Muscle of arm (tissue), 12 donors: ENCODE measurements around the gene SMIM29. TPM values are rescaled to one million over a fixed set of nuclear protein-coding genes. Genes with fewer than 3 reads are reported as not detected.
A peak's percentile ranks its signal among the peaks of the same experiment; 100 is the strongest.

Experiments used
- DNase-seq: peaks from one replicate; pipeline ENCODE4 v3.0.0-alpha.2; 2013
- polyA plus RNA-seq, 12 donors: library from polyadenylated mRNA; unstranded; fragments of 120-200 nt; gene quantifications; one replicate each; pipeline ENCODE4 v1.2.1, GENCODE V29; 2013; ENCODE audit not compliant: insufficient read length in 12 of 12

Gene SMIM29
- polyA plus RNA-seq, 12 donors = 5.7 to 20.9 (median 6.9) TPM; not detected in 1

DNA sequence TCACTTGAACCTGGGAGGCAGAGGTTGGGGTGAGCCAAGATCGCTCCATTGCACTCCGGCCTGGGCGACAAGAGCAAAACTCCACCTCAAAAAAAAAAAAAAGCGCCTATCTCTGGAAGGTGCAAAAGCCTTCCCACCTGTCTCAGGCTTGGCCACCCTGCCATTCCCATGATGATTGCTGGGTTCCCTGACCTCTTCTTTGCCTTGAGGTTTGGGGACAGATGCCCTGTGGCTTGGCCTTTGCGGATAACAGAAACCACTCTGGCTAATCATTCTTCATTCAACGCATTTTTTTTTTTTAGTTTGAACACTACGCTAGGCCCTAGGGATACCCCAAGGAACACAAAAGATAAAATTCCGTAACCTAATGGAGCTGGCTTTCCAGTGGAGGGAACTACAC, 18.9 kb downstream of the SMIM29 start:
- no peak for DNase-seq

DNA sequence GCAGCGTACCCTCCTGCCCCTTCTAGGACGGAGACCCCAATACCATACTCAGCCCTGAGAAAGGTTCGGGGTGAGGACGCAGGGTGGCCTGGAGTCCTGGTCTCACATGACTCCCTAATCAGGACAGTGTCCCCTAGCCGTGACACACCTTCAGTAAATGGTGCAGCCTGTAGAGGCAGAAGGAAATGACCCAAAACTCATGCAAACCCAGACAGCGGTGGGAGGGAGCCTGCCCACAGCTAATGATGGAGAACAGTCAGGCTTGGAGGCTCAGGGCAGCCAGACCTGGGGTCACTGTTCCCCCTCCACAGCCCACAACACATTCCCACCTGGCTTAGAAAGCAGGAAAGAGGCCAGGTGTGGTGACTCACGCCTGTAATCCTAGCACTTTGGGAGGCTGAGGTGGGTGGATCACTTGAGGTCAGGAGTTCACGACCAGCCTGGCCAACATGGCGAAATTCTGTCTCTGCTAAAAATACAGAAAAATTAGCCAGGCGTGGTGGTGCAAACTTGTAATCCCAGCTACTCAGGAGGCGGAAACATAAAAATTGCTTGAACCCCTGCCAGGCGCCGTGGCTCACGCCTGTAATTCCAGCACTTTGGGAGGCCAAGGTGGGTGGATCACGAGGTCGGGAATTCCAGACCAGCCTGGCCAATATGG, 20.9 kb downstream of the SMIM29 start:
- DNase-seq = no peak

DNA sequence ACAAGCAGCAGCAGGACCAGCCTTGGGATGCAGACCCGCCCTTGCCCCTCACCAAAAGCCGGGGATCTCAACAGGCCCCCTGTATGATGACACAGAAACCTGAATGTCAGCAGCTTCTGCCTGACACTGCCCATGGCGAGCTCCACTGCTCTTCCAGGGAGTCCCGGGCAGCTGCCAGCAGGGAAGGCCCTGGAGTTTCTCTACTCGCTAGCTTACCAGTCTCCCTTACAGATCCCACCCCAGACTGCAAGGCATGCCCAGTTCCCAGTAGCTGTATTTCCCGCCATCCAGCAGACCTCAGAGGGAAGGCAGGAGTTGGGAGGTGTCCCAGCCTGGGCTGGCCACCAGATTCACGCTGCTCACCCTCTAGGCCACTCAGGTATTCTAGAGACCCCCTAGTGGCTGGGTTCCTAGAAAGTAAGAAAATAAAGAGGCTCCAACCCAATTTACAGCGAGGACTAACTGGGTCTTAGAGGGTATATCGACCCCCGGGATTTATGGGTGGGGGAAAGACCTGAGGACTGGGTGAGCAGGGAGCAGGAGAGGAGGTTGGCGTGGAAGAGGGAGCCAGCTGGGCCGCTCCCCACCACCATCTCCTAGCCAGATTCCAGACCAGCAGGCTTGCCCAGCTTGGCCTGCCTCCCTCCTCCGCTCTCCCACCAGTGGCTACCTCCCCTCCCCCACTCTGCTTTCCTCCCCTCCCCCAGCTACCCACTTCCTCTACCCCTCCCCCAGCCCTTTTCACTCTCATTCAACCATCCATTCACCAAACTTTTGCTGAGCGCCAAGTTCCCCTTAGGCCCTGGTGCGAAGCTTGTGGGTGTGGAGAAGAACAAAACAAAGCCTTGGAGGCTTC, 21.8 kb downstream of the SMIM29 start:
- no peak for DNase-seq

DNA sequence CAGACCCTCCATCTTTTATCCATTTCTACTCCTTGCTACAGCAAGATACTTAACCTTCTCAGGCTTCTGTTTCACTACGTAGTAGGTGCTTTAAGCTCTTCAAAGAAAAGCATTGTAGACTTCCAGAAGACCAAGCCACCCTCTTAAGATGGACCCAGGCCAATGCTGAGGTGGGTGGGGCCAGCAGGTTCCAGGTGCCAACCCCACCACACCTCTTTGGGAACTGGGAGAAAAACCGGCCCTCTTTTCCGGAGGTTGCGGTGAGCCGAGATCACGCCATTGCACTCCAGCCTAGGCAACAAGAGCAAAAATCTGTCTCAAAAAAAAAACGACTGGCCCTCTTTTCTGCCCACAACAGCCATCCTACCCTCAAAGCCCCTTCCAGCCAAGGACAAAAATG, 22.7 kb downstream of the SMIM29 start:
- DNase-seq = no peak

DNA sequence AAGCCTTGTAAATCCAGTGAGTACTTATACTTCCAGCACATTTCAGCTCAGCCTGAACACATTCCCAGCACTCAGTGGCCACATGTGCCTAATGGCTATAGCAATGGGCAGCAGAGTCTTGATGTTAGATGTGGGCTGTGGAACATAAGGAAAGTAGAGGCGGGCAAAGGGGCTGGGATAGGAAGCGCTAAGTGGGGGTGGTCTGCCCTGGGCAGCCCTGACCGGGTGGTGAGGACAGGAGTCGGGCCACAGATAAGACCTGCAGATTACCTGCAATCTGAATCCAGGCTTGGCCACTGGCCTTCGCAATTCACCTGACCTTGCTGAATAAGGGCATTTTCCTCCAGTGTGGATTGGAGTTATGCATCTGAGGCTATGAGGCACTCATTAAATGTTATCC, 23.3 kb downstream of the SMIM29 start:
- no peak for DNase-seq

DNA sequence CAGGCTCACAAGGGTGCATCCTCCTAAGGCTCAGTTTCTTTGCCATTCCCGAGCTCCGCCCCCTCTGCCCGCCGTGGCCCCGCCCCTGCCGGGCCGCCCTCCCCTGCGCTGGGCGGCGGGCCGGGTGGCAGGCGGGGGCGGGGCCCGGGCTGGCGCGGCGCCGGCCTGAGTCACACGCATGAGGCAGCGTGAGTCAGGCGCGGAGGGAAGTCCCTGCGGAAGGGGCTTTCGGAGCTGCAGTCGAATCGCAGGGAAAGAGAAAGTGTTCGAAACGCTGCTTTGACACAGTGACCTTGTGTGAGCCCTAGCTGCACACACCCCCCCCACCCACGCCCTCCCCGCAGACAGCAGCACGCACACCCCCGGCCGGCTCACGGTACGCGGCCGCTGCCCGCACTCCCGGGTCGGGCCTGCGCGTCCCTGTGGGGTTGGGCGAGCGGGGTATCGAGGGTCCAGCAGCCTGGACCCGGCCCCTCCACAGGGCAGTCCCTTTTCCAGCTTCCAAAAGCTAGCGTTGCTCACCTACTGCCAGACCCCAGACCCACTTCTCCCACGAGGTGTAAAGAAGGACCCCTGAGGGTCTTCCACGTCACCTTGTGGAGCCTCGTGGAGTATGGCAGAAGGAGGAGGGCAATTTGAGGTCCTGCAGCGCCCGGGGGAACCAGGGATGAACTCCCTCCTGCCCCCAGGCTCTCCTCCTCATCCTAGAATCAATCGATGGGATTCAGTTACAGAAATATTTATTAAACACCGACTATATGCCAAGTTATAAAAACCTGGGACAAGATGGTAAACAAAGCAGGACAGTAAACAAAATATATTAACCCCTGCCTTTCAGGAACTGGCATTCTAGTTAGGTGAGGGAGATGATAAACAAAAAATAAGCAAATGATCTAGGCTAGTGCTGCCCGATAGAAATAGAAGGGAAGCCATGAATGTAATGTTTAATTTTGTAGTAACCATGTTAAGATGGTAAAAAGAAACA, 24.6 kb downstream of the SMIM29 start:
- DNase-seq = peak; percentile 80

DNA sequence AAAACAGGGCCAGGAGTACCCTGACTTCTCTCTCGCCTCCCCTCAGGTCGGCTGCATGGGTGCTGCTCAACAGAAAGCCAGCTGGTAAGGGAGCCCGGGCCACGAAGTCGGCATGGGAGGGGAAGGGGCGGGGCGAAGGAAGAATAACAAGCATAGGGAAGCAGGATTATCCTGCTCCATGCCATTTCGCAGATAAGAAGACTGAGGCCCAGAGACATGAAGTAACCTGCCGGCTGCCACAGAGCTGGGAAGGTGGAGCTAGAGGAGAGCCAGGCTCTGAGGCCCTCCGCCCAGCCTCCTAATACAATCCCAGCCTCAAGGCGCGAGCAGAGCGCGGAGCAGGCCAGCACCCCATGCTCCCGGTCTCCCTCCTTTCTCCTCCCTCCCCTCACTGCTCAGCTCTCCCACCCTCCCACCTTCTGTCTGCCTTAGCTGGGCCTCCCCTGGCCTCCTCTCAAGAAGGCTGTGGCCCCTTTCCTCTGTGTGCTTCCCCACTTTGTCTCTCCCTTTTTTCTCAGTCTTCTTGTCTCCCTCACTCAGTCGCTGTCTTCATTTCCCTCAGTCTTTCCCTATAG, 25.3 kb downstream of the SMIM29 start:
- DNase-seq = no peak

DNA sequence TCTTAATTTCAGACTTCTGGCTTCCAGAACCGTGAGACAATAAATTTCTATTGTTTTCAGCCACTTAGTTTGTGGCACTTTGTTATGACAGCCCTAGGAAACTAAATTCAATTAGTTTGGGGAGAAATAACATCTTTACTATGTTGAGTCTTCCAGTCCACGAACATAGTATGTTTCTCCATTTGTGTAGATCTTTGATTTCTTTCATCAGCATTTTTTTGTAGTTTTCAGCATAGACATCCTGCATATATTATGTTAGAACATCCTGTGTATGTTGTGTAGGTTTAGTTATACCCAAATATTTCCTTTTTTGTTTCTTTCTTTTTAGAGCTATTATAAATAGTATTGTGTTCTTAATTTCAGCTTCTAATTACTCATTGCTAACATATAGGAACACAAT, 30.1 kb downstream of the SMIM29 start:
- DNase-seq = no peak

DNA sequence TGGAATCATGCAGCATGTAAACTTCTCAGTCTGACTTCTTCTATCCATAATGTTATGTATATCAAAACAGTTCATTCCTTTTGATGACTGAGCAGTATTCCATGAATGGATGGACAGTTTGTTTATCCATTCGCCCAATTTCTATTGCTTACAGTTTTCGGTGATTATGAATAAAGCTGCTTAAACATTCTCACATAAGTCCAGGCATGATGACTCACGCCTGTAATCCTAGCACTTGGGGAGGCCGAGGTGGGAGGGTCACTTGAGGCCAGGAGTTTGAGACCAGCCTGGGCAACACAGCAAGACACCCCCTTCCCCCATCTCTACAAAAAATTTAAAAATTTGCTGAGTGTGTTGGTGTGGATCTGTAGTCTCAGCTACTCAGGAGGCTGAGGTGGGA, 35.0 kb downstream of the SMIM29 start:
- no peak for DNase-seq

DNA sequence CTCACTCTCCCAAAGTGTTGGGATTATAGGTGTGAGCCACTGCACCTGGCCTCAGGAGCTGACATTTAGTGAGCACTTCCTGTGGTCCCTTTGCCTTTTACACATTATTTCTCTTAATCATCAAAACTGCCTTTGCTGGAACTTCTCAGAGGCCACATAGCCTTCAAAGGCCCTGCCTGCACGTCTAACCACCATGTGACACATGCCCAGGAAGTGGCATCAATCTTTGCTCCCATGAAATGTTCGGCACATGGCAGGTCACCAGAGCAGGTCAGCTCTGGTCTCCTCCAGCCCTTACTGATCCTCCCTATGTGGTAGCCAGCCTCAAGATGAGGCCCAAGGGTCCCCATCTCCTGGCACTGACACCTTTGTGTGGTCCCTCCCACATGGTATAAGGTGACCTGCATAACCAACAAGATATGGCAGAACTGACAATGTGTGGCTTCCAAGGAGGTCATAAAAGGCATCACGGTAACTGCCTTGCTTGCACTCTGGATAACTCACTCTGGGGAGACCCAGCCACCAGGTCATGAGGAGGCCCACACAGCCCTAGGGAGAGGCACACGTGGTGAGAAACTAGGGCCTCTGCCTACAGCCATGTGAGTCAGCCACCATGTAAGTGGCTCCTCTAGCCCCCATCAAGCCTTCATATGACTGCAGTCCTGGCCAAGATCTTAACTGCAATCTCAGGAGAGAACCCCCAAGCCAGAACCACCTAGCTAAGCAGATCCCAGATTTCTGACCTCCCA, 40.9 kb downstream of the SMIM29 start:
- no peak for DNase-seq

DNA sequence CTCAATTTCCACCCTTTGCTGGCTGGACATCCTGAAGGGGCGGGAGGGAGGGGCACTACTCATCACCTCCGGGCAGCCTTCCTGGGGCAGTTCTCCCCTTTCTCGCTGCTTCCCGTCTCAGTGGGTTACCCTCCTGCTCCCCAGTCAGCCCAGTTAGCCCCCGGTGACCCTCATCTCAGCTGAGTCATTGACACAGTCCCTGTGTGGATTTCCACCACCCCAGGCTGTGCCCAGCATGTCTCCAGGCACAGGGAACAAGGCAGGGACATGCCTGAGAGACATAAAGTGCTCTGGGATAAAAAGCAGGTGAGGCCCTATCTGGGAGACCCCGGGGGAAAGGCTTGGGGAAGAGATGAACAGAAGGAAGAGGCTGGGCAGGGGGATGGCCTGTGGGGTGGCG, 42.1 kb downstream of the SMIM29 start:
- no peak for DNase-seq

DNA sequence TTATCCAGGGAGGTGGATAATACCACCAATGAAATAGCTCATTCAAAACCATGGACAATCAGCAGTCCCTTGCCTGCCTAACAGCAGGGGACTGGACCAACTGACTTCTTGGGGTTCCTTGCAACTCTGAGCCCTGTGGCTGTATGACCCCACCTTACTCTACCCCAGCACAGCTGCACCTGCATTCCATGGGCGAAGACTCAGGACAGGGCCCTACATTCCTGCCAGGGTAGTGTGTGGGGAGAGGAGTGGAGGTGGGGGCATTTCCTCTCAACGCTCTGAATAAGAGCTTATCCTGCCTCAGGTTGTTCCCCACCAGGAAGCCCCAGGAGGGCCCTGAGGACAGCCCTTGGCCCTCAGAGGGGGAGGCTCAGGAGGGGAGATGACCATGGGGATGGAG, 42.9 kb downstream of the SMIM29 start:
- no peak for DNase-seq

DNA sequence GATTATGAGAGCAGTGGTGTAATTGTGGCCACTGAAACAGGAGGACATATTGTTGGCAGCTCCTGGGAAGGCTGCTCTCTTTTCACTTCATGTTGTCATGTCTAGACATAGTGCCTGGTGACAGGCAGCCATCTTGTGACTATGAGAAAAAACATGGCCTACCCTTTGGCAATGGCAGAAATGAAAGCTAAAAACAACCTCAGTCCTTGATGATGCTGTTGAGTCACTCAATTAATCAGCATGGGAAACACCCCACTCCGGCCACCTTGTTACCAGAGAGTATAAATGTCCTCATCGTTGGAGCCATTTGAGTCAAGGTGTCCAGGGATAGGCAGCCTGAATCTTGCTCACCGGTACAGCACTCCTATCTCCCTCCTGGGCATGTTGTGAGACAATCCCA, 43.3 kb downstream of the SMIM29 start:
- no peak for DNase-seq

DNA sequence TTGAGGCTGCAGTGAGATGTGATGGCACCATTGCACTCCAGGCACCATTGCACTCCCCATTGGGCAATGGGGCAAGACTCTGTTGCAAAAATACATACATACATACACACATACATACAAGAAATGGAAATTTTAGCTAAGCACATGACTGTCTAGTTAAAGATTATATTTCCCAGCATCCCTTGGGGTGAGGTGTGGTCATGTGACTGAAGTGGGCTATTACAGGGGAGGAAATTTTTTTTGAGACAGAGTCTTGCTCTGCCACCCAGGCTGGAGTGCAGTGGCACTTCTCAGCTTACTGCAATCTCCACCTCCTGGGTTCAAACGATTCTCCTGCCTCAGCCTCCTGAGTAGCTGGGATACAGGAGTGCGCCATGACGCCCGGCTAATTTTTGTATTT, 44.1 kb downstream of the SMIM29 start:
- no peak for DNase-seq

DNA sequence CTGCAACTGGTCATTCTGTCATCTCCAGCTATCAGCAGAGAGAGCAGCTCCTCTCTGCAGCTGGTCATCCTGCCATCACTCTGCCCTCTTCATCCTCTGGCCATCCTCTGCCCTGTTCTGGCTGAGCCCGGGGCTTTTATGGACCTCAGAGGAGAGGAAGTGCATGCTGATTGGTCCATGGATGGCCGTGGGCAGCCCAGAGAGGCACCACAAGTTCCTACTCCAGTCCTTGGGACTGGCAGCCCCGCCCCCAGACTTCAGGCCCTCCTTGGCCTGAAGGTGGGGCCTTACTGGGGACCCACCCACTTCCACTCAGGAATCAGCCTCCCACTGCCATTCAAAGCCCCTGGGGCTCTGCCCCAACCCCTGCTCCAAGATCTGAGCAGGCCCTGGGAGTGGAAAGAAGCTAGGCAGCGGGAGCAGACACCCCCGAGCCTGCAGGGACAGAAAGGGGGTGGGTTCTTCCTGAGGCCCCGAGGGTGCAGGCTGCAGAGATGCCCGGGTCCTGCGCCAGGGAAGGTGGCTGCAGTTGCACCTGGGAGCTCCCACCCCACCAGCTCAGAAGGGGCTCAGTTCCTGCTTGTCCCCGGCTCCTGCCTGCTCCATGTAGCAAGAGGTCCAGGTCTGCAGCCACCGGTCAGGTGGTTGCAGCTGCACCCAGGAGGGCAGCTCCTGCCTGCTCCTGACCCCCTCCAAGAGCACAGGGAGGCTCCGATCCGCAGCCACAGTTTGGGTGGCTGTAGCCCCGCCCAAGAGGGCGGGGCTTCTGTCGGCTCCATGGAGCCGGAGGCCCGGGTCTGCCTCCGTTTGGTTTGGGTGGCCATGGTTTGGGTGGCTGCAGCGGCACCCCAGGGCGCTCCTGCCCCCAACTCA, 46.2 kb downstream of the SMIM29 start:
- no peak for DNase-seq

DNA sequence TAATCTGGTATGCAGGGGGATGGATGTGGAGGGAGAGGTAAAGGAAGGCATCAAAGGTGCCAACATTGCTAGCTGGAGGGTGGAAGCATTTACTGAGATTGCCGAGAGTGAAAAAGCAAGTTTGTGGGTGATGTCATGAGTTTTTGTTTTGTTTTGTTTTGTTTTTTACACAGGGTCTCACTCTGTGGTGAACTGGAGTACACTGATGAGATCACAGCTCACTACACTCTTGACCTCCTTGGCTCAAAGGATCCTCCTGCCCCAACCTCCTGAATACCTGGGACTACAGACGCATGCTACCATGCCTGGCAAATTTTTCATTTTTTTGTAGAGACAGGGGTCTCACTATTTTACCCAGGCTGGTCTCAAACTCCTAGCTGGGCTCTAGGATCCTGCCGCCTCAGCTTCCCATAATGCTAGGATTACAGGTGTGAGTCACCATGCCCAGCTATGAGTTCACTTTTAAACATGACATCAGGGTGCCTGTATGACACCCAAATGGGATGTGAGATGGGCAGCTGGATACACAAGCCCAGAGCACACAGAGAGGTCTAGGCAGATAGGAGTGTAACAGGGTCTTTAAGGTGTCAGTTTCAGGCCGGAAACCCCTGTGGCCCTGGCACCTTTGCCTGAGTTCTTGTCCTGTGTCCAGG, 47.2 kb downstream of the SMIM29 start:
- no peak for DNase-seq

DNA sequence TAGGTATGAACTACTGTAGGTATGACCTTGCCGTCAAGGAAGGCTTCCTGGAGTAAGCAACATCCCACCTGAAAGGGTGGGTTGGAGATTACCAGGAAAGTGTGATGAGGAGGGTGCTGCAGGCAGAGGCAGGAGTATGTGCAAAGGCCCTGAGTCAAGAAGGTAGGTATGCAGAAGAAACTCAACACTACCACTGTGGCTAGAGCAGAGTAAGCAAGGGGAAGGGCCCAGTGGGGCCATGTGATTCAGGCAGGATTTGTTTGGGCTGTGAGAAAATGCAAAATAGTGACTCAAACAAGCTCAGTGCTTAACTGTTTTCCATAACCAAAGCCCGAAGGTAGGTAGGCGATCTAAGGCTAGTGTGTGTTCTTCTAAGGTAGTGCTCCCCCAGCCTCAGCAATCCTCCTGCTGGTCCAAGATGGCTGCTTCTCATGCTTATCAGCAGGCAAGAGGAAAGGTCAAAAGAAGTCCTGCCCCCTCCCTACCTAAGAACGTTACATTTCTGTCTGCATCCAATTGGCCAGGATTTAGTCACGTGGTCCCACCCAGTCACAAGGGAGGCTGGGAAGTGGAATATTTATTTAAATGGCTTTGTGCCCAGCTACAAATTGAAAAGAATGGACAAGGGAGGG, 48.4 kb downstream of the SMIM29 start:
- no peak for DNase-seq

DNA sequence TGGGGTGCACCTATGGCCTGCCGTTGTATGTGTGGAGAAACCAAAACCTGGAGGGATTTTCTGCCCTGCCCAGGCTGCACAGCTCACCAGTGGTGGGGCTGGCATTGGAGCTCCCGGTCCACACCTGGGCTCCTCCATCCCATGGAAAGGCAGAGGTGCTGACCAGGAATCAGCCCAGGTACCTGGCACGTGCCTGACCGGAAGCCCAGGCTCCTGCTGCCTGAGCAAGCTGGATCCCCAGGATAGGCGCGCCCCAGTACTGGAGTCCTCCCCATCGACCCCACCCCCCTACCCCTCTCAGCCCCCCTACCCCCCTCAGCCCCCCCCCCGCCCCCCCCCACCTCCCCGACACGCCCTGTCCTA, 52.0 kb downstream of the SMIM29 start:
- no peak for DNase-seq
